ENCODE measurements around the gene BCR. TPM values are rescaled to one million over a fixed set of nuclear protein-coding genes. Genes with fewer than 3 reads are reported as not detected.

BCR gene
- total RNA-seq, 2 donors from 2014 or later: 102 to 172 TPM

- peaks cover 71% of the 10 kb centered on the region for H3K36me3 ChIP-seq (ENCODE audit: control insufficient read depth, insufficient read depth, low read length)
- Mint-ChIP-seq H3K36me3 (ENCODE audit: low read depth) (peaks cover 64% of the 10 kb centered on the region), H3K9me3 (no peaks in the 10 kb centered on the region), H3K27ac (no peak overlapping the region), H3K4me3 (no peak overlapping the region), H3K4me1 (no peaks in the 10 kb centered on the region), H3K27me3 (ENCODE audit: insufficient read depth) (no peaks in the 10 kb centered on the region)
- no peak overlapping the region for H3K9ac ChIP-seq (ENCODE audit: extremely low read depth, low read length, poor library complexity, severe bottlenecking)
- no peak for DNase-seq
- H3K4me3 ChIP-seq (ENCODE audit: low read length): no peak overlapping the region
- WGBS, 2 experiments (ENCODE audit: insufficient coverage in 1 of 2, insufficient read length in 1 of 2): 97 to 98% methylated on average over 6 to 7 of the region's 7 CpGs
- no peak overlapping the region for H3K27ac ChIP-seq (ENCODE audit: low read depth, low read length)
- no peak for TF ChIP-seq CTCF (conservative IDR thresholded peaks at IDR 0.05)
- H3K27me3 ChIP-seq (ENCODE audit: control insufficient read depth, insufficient read depth, low read length, poor library complexity, severe bottlenecking): no peaks in the 10 kb centered on the region
- no peaks in the 10 kb centered on the region for H3K4me1 ChIP-seq (ENCODE audit: control insufficient read depth, insufficient read depth, low read length)
- H3K9me3 ChIP-seq (ENCODE audit: control insufficient read depth, low read length): no peaks in the 10 kb centered on the region
These were observed 121.3 kb downstream of the BCR start for GRCh38 chr22:23301591-23301990.

GRCh38 chr22:23302171-23303002 lies 122.1 kb downstream of the BCR start:
- no peaks in the 10 kb centered on the region for H3K27me3 Mint-ChIP-seq (ENCODE audit: insufficient read depth)
- no peaks in the 10 kb centered on the region for H3K4me1 Mint-ChIP-seq
- no peak overlapping the region for H3K27ac Mint-ChIP-seq
- no peak overlapping the region for H3K4me3 ChIP-seq (ENCODE audit: low read length)
- no peaks in the 10 kb centered on the region for H3K9me3 Mint-ChIP-seq
- H3K36me3 Mint-ChIP-seq (ENCODE audit: low read depth): peaks cover 56% of the 10 kb centered on the region
- H3K36me3 ChIP-seq (ENCODE audit: control insufficient read depth, insufficient read depth, low read length): peaks cover 63% of the 10 kb centered on the region
- WGBS, 2 experiments (ENCODE audit: insufficient coverage in 1 of 2, insufficient read length in 1 of 2): 89 to 90% methylated on average over 10 to 21 of the region's 21 CpGs
- no peaks in the 10 kb centered on the region for H3K9me3 ChIP-seq (ENCODE audit: control insufficient read depth, low read length)
- no peak for TF ChIP-seq CTCF (conservative IDR thresholded peaks at IDR 0.05)
- no peaks in the 10 kb centered on the region for H3K27me3 ChIP-seq (ENCODE audit: control insufficient read depth, insufficient read depth, low read length, poor library complexity, severe bottlenecking)
- no peak overlapping the region for H3K27ac ChIP-seq (ENCODE audit: low read depth, low read length)
- no peak overlapping the region for H3K4me3 Mint-ChIP-seq
- no peaks in the 10 kb centered on the region for H3K4me1 ChIP-seq (ENCODE audit: control insufficient read depth, insufficient read depth, low read length)
- no peak for DNase-seq
- no peak overlapping the region for H3K9ac ChIP-seq (ENCODE audit: extremely low read depth, low read length, poor library complexity, severe bottlenecking)

- no peak overlapping the region for H3K27ac Mint-ChIP-seq
These were observed 125.1 kb downstream of the BCR start for GRCh38 chr22:23305321-23305910.

More at GRCh38 chr22:23305321-23305910, 125.1 kb downstream of the BCR start:
- Histone ChIP-seq H3K36me3 (ENCODE audit: control insufficient read depth, insufficient read depth, low read length) (peaks cover 38% of the 10 kb centered on the region), H3K9me3 (ENCODE audit: control insufficient read depth, low read length) (no peaks in the 10 kb centered on the region), H3K4me1 (ENCODE audit: control insufficient read depth, insufficient read depth, low read length) (no peaks in the 10 kb centered on the region), H3K27ac (ENCODE audit: low read depth, low read length) (no peak overlapping the region), H3K9ac (ENCODE audit: extremely low read depth, low read length, poor library complexity, severe bottlenecking) (no peak overlapping the region), H3K4me3 (ENCODE audit: low read length) (no peak overlapping the region), H3K27me3 (ENCODE audit: control insufficient read depth, insufficient read depth, low read length, poor library complexity, severe bottlenecking) (no peaks in the 10 kb centered on the region)
- no peak for DNase-seq
- 90 to 92% methylated on average over 3 to 9 of the region's 9 CpGs for WGBS, 2 experiments (ENCODE audit: insufficient coverage in 1 of 2, insufficient read length in 1 of 2)
- no peak for TF ChIP-seq CTCF (conservative IDR thresholded peaks at IDR 0.05)
- no peaks in the 10 kb centered on the region for H3K9me3 Mint-ChIP-seq
- H3K4me1 Mint-ChIP-seq: no peaks in the 10 kb centered on the region
- no peak overlapping the region for H3K4me3 Mint-ChIP-seq
- H3K36me3 Mint-ChIP-seq (ENCODE audit: low read depth): peaks cover 32% of the 10 kb centered on the region
- H3K27me3 Mint-ChIP-seq (ENCODE audit: insufficient read depth): no peaks in the 10 kb centered on the region
